HEK293 (cell line): ENCODE measurements around the gene ANKRD31.
A peak's percentile ranks its signal among the peaks of the same experiment; 100 is the strongest.
"Not testable (repeated sequence)": the region's sequence is repeated elsewhere in the genome, so short reads cannot be mapped to it uniquely, and the experiment has no call there.

Experiments
- CTCF ChIA-PET: fragments of 350-600 bp; formaldehyde crosslinking; extraction: SDS; loops from one replicate; lab custom pipeline; 2021; ENCODE audit warnings: antibody characterized with exemption; lab: Yijun Ruan, JAX
- POLR2A ChIA-PET: fragments of 300-600 bp; formaldehyde crosslinking; extraction: SDS; loops from one replicate; lab custom pipeline; 2020; ENCODE audit warnings: antibody characterized with exemption, inconsistent platforms; lab: Yijun Ruan, JAX
- H3K27ac ChIP-seq: fragments of 200-500 bp; sonication (Bioruptor generic); 2 replicates; pipeline ENCODE4 v1.5.1; 2014; ENCODE audit warnings: low read depth, low read length, control low read depth, inconsistent platforms; ENCODE audit errors: extremely low read depth
- H3K36me3 ChIP-seq, 2 experiments: fragments of 200-500 bp in 1 of 2; sonication (Bioruptor generic) in 1 of 2; 1 replicate in 1 of 2; 2 replicates in 1 of 2; pipeline ENCODE4 v1.5.1; 2014 to 2017; ENCODE audit warnings: inconsistent platforms in 2 of 2, low read length in 2 of 2; ENCODE audit not compliant: control insufficient read depth in 2 of 2, insufficient read depth in 1 of 2
- H3K4me1 ChIP-seq: fragments of 200-500 bp; sonication (Bioruptor generic); 2 replicates; pipeline ENCODE4 v1.5.1; 2014; ENCODE audit warnings: mild to moderate bottlenecking, low read length, inconsistent platforms; ENCODE audit not compliant: control insufficient read depth, insufficient read depth
- H3K4me3 ChIP-seq: 2 replicates; pipeline ENCODE4 v1.5.1; 2011; ENCODE audit warnings: low read depth, mild to moderate bottlenecking, control low read depth, low read length, moderate library complexity
- H3K9me3 ChIP-seq: fragments of 200-500 bp; sonication (Bioruptor generic); 2 replicates; pipeline ENCODE4 v1.5.1; 2014; ENCODE audit warnings: low read depth, low read length, inconsistent platforms; ENCODE audit not compliant: control insufficient read depth, insufficient read depth
- AEBP2 ChIP-seq: fragments of 450-650 bp; formaldehyde crosslinking; IDR thresholded peaks from 2 replicates; pipeline ENCODE4 v1.5.1; 2016; ENCODE audit warnings: missing biosample characterization, missing genetic modification characterization, borderline replicate concordance
- ATF2 ChIP-seq: fragments of 450-650 bp; formaldehyde crosslinking; IDR thresholded peaks from 2 replicates; pipeline ENCODE4 v1.5.1; 2016; ENCODE audit warnings: missing biosample characterization, missing genetic modification characterization, low read depth
- SCRT1 ChIP-seq: fragments of 450-650 bp; formaldehyde crosslinking; IDR thresholded peaks from 2 replicates; pipeline ENCODE4 v1.5.1; 2016; ENCODE audit warnings: missing biosample characterization, missing genetic modification characterization, borderline replicate concordance
- SCRT2 ChIP-seq: fragments of 450-650 bp; formaldehyde crosslinking; IDR thresholded peaks from 2 replicates; pipeline ENCODE4 v1.5.1; 2016; ENCODE audit warnings: missing biosample characterization, missing genetic modification characterization
- SP7 ChIP-seq: fragments of 450-650 bp; formaldehyde crosslinking; IDR thresholded peaks from 2 replicates; pipeline ENCODE4 v1.5.1; 2016; ENCODE audit warnings: missing biosample characterization, missing genetic modification characterization
- ZBTB48 ChIP-seq: fragments of 450-650 bp; formaldehyde crosslinking; IDR thresholded peaks from 2 replicates; pipeline ENCODE4 v1.5.1; 2016; ENCODE audit warnings: missing biosample characterization, missing genetic modification characterization
- ZBTB6 ChIP-seq: fragments of 450-650 bp; formaldehyde crosslinking; IDR thresholded peaks from 2 replicates; pipeline ENCODE4 v1.5.1; 2017; ENCODE audit warnings: missing biosample characterization, missing genetic modification characterization
- ZBTB7A ChIP-seq: fragments of 450-650 bp; formaldehyde crosslinking; IDR thresholded peaks from 2 replicates; pipeline ENCODE4 v1.5.1; 2016; ENCODE audit warnings: low read depth, missing biosample characterization, missing genetic modification characterization
- ZFP3 ChIP-seq: fragments of 450-650 bp; formaldehyde crosslinking; IDR thresholded peaks from 2 replicates; pipeline ENCODE4 v1.5.1; 2016; ENCODE audit warnings: low read depth, missing biosample characterization, missing genetic modification characterization
- ZNF133 ChIP-seq: fragments of 450-650 bp; formaldehyde crosslinking; IDR thresholded peaks from 2 replicates; pipeline ENCODE4 v1.5.1; 2016; ENCODE audit warnings: missing biosample characterization, missing genetic modification characterization
- ZNF280D ChIP-seq: fragments of 450-650 bp; formaldehyde crosslinking; IDR thresholded peaks from 2 replicates; pipeline ENCODE4 v1.5.1; 2016; ENCODE audit warnings: missing biosample characterization, missing genetic modification characterization
- ZNF488 ChIP-seq: fragments of 450-650 bp; formaldehyde crosslinking; IDR thresholded peaks from 2 replicates; pipeline ENCODE4 v1.5.1; 2016; ENCODE audit warnings: missing biosample characterization, missing genetic modification characterization
- ZNF510 ChIP-seq: fragments of 450-650 bp; formaldehyde crosslinking; IDR thresholded peaks from 2 replicates; pipeline ENCODE4 v1.5.1; 2018; ENCODE audit warnings: mild to moderate bottlenecking, missing genetic modification characterization, missing biosample characterization; ENCODE audit not compliant: insufficient replicate concordance
- ZNF558 ChIP-seq: fragments of 450-650 bp; formaldehyde crosslinking; IDR thresholded peaks from 2 replicates; pipeline ENCODE4 v1.5.1; 2016; ENCODE audit warnings: missing biosample characterization, missing genetic modification characterization
- ZNF571 ChIP-seq: fragments of 450-650 bp; formaldehyde crosslinking; IDR thresholded peaks from 2 replicates; pipeline ENCODE4 v1.5.0; 2017; ENCODE audit warnings: missing biosample characterization, missing genetic modification characterization
- ZNF645 ChIP-seq: fragments of 450-650 bp; formaldehyde crosslinking; IDR thresholded peaks from 2 replicates; pipeline ENCODE4; 2016; ENCODE audit warnings: missing biosample characterization, missing genetic modification characterization
- ZNF658 ChIP-seq: fragments of 450-650 bp; formaldehyde crosslinking; IDR thresholded peaks from 2 replicates; pipeline ENCODE4; 2016; ENCODE audit warnings: missing biosample characterization, missing genetic modification characterization
- ZNF777 ChIP-seq: fragments of 450-650 bp; formaldehyde crosslinking; IDR thresholded peaks from 2 replicates; pipeline ENCODE4 v1.5.1; 2017; ENCODE audit warnings: missing biosample characterization, missing genetic modification characterization, borderline replicate concordance

The ANKRD31 gene

GRCh38 chr5:75250452-75250851 lies 13.8 kb upstream of the ANKRD31 start:
- H3K4me1 ChIP-seq, CTCF ChIA-PET, H3K36me3 ChIP-seq, POLR2A ChIA-PET, H3K4me3 ChIP-seq, H3K9me3 ChIP-seq, H3K27ac ChIP-seq: not testable (repeated sequence)
- peak; percentile 92 for TF ChIP-seq SCRT2
- peak; percentile 74 for TF ChIP-seq SCRT1

- no peaks in the 10 kb centered on the region for H3K9me3 ChIP-seq
- ChIA-PET POLR2A (no interaction called here), CTCF (interaction anchor here (1.6 kb wide), 1 partner anchor 8 kb away, joined by 3 read pairs; the partner anchor contains the start of gene ANKRD31)
- TF ChIP-seq AEBP2 (tag by site-specific recombination): no peak
- no peak for TF ChIP-seq ZNF658 (tag by site-specific recombination)
- no peak for TF ChIP-seq ZBTB6
- no peak for TF ChIP-seq ZNF280D (tag by site-specific recombination)
- no peak for TF ChIP-seq ZNF488
- TF ChIP-seq ATF2 (tag by site-specific recombination): no peak
- TF ChIP-seq ZNF510: no peak
- no peak for TF ChIP-seq ZNF645 (tag by site-specific recombination)
- no peak for TF ChIP-seq ZNF777
- TF ChIP-seq ZNF133 (tag by site-specific recombination): no peak
- no peaks in the 10 kb centered on the region for H3K4me1 ChIP-seq
- no peak overlapping the region for H3K27ac ChIP-seq
- H3K4me3 ChIP-seq: no peak overlapping the region
- no peaks in the 10 kb centered on the region for H3K36me3 ChIP-seq
These were observed 8.3 kb upstream of the ANKRD31 start for GRCh38 chr5:75245023-75245422.

GRCh38 chr5:75243510-75243909 lies 6.8 kb upstream of the ANKRD31 start:
- CTCF ChIA-PET: no interaction called here
- TF ChIP-seq SP7 (no peak), ZBTB7A (tag by site-specific recombination) (no peak), ZNF558 (tag by site-specific recombination) (no peak), ZFP3 (tag by site-specific recombination) (no peak), ZNF571 (tag by site-specific recombination) (no peak), ZBTB48 (tag by site-specific recombination) (no peak)
- H3K9me3 ChIP-seq: no peaks in the 10 kb centered on the region
- no peaks in the 10 kb centered on the region for H3K4me1 ChIP-seq
- POLR2A ChIA-PET: no interaction called here
- H3K4me3 ChIP-seq: no peak overlapping the region
- H3K36me3 ChIP-seq: no peaks in the 10 kb centered on the region
- no peak overlapping the region for H3K27ac ChIP-seq
